HEK293T (cell line): ENCODE measurements around the gene WNK1.

Experiments used
- ARNT ChIP-seq: fragments of 450-650 bp; IDR thresholded peaks from 2 replicates; pipeline ENCODE4 v1.6.1; 2017; ENCODE audit warnings: mild to moderate bottlenecking
- BHLHE40 ChIP-seq: fragments of 450-650 bp; IDR thresholded peaks from 2 replicates; pipeline ENCODE4 v1.6.1; 2016; ENCODE audit warnings: mild to moderate bottlenecking, moderate library complexity, borderline replicate concordance
- ELF4 ChIP-seq: fragments of 450-650 bp; IDR thresholded peaks from 2 replicates; pipeline ENCODE4 v1.6.1; 2017; ENCODE audit warnings: antibody characterized with exemption
- FOXA1 ChIP-seq: fragments of 450-650 bp; IDR thresholded peaks from 2 replicates; pipeline ENCODE4 v1.6.1; 2016; ENCODE audit warnings: mild to moderate bottlenecking
- FOXK2 ChIP-seq: fragments of 450-650 bp; IDR thresholded peaks from 2 replicates; pipeline ENCODE4 v1.6.1; 2016; ENCODE audit warnings: mild to moderate bottlenecking
- FOXM1 ChIP-seq: fragments of 450-650 bp; IDR thresholded peaks from 2 replicates; pipeline ENCODE4 v1.6.1; 2017; ENCODE audit warnings: mild to moderate bottlenecking, borderline replicate concordance
- HDGF ChIP-seq: fragments of 450-650 bp; IDR thresholded peaks from 2 replicates; pipeline ENCODE4 v1.6.1; 2017; ENCODE audit warnings: antibody characterized with exemption, borderline replicate concordance
- L3MBTL2 ChIP-seq: fragments of 450-650 bp; conservative IDR thresholded peaks from 2 replicates; pipeline ENCODE4 v1.6.1; 2016; ENCODE audit warnings: mild to moderate bottlenecking
- LEF1 ChIP-seq: fragments of 450-650 bp; IDR thresholded peaks from 2 replicates; pipeline ENCODE4 v1.6.1; 2017; ENCODE audit warnings: mild to moderate bottlenecking, borderline replicate concordance
- PKNOX1 ChIP-seq: fragments of 450-650 bp; IDR thresholded peaks from 2 replicates; pipeline ENCODE4 v1.6.1; 2016
- SP1 ChIP-seq: fragments of 450-650 bp; IDR thresholded peaks from 2 replicates; pipeline ENCODE4 v1.6.1; 2017
- SUZ12 ChIP-seq: fragments of 450-650 bp; IDR thresholded peaks from 2 replicates; pipeline ENCODE4 v1.6.1; 2016; ENCODE audit warnings: mild to moderate bottlenecking
- TARDBP ChIP-seq: fragments of 450-650 bp; IDR thresholded peaks from 2 replicates; pipeline ENCODE4 v1.6.1; 2016
- ZNF384 ChIP-seq: fragments of 450-650 bp; IDR thresholded peaks from 2 replicates; pipeline ENCODE4 v1.6.1; 2016

GRCh38 chr12:879641-880040 is 127.3 kb downstream of the WNK1 start:
- TF ChIP-seq SP1 (no peak), FOXM1 (no peak), FOXK2 (no peak), ELF4 (no peak), SUZ12 (no peak), L3MBTL2 (no peak), FOXA1 (no peak), ARNT (no peak), BHLHE40 (no peak), ZNF384 (no peak), PKNOX1 (no peak), TARDBP (no peak), LEF1 (no peak), HDGF (no peak)
